Adrenal gland (tissue), 12 donors: ENCODE data around the gene KRTAP26-1. TPM values are rescaled to one million over a fixed set of nuclear protein-coding genes. Genes with fewer than 3 reads are reported as not detected.

Experiments
- DNase-seq, 7 donors: peaks; one replicate each; pipeline ENCODE4 v3.0.0-alpha.2; 2019 to 2020
- H3K27ac ChIP-seq, 5 donors: fragments of 200-600 bp; sonication (generic) in 4 of 5; 1 replicate in 3 of 5; 2 replicates in 2 of 5; pipeline versions ENCODE4 v1.5.1 to v1.8.0; 2016 to 2020; ENCODE audit warnings: mild to moderate bottlenecking in 1 of 5
- H3K27me3 ChIP-seq: fragments of 200-600 bp; 2 replicates; pipeline ENCODE4 v1.8.0; 2021
- H3K36me3 ChIP-seq, 2 donors: fragments of 200-600 bp; replicated peaks in 1 of 2; 1 replicate in 1 of 2; 2 replicates in 1 of 2; pipeline versions ENCODE4 v1.5.1 to v1.8.0; 2018 to 2022
- H3K4me1 ChIP-seq, 2 donors: fragments of 200-600 bp; replicated peaks in 1 of 2; 1 replicate in 1 of 2; 2 replicates in 1 of 2; pipeline versions ENCODE4 v1.5.1 to v1.8.0; 2018 to 2021
- H3K4me3 ChIP-seq, 4 donors: fragments of 200-600 bp; sonication (generic) in 3 of 4; one replicate each; pipeline ENCODE4 v1.5.1; 2016 to 2018
- H3K9me3 ChIP-seq, 3 donors: fragments of 200-600 bp; sonication (generic) in 1 of 3; replicated peaks in 1 of 3; 1 replicate in 2 of 3; 2 replicates in 1 of 3; pipeline versions ENCODE4 v1.5.1 to v1.8.0; 2016 to 2021
- POLR2A ChIP-seq, 2 donors: fragments of 450-650 bp; IDR thresholded peaks; one replicate each; pipeline ENCODE4 v1.6.1; 2017; ENCODE audit warnings: antibody characterized with exemption in 2 of 2, mild to moderate bottlenecking in 2 of 2, moderate library complexity in 1 of 2
- WGBS, 4 donors: extraction: QIAGEN DNeasy Blood & Tissue Kit in 2 of 4; methylation state at CpG; one replicate each; pipeline versions ENCODE4 v1.1.5 to v1.1.7; 2013 to 2017; 5-methylcytosine and 5-hydroxymethylcytosine counted together
- intact Hi-C, 2 donors: fragments of 100-400 bp; cut with DNase I; formaldehyde crosslinking; loops; one replicate each; pipeline versions ENCODE4 v1.14.1 to v1.15.0; 2022 to 2023
- polyA plus RNA-seq, 3 donors: library from polyadenylated mRNA; stranded (reverse); fragments of 200-250 nt in 2 of 3; fragments of 350-450 nt in 1 of 3; fragmentation: Illumina TruSeq in 1 of 3; extraction: RNeasy Lipid Tissue Mini Kit (QIAGEN cat#74804) in 1 of 3; gene quantifications; one replicate each; pipeline ENCODE4 v1.2.3, GENCODE V29; 2013 to 2014
- total RNA-seq, 9 donors: library from RNA; depleted of rRNA in 4 of 9; stranded (reverse); fragments of >200 nt in 4 of 9; fragments of 120-200 nt in 1 of 9; fragmentation: NEBNext Ultra II Directional in 1 of 9; extraction: Animal tissue kit (Norgen Biotek cat#: 25700) in 1 of 9; gene quantifications; one replicate each; pipeline versions ENCODE4 v1.1.0 to v1.2.4, GENCODE V29; 2013 to 2023
- TF ChIP-seq, protein P1 (sequence below), 6 experiments: fragments of 450-650 bp in 4 of 6; fragments of 200-600 bp in 2 of 6; sonication (generic) in 1 of 6; IDR thresholded peaks; 1 replicate in 5 of 6; 2 replicates in 1 of 6; pipeline versions ENCODE4 v1.5.1 to v1.8.0; 2016 to 2021; ENCODE audit warnings: antibody characterized with exemption in 6 of 6, mild to moderate bottlenecking in 2 of 6, moderate library complexity in 1 of 6
- donor health status: healthy with polysubstance abuse.
- donor health status: Bipolar disorder and iron deficiency.
- donor health status: DM: yes; HTN: yes; CAD: no.
- donor health status: DM: no; HTN: no; CAD: no.
- donor health status: DM: no; HTN: no; CAD: no.
- donor health status: DM: yes; HTN: yes; CAD: no.

The KRTAP26-1 gene
- total and polyA plus RNA-seq, 12 donors = not detected

DNA sequence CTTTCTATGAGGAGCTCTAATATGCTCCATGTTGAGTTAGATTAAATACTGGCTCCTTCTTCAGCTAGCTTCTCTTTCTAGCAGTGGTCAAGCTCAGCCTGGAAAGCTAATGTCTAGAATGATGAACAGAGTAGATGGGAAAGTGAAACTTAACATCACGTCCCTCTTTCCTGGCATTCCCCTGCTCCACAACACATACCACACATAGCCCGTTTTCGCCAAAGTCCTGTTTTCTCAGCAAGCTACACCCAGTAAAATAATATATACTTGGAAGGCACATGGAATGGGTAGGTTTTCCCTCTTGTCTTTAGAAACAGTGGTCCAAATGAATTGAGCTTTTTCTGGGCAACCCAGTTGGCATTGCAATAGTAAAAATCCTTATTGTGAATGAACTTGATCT, 13.6 kb upstream of the KRTAP26-1 start:
- no peaks in the 10 kb centered on the region for H3K27me3 ChIP-seq
- H3K4me1 ChIP-seq = no peaks in the 10 kb centered on the region
- DNase-seq = no peak
- H3K4me3 ChIP-seq = no peak overlapping the region
- TF ChIP-seq POLR2A (IDR thresholded peaks at IDR 0.05) = no peak
- TF ChIP-seq, protein P1, sequence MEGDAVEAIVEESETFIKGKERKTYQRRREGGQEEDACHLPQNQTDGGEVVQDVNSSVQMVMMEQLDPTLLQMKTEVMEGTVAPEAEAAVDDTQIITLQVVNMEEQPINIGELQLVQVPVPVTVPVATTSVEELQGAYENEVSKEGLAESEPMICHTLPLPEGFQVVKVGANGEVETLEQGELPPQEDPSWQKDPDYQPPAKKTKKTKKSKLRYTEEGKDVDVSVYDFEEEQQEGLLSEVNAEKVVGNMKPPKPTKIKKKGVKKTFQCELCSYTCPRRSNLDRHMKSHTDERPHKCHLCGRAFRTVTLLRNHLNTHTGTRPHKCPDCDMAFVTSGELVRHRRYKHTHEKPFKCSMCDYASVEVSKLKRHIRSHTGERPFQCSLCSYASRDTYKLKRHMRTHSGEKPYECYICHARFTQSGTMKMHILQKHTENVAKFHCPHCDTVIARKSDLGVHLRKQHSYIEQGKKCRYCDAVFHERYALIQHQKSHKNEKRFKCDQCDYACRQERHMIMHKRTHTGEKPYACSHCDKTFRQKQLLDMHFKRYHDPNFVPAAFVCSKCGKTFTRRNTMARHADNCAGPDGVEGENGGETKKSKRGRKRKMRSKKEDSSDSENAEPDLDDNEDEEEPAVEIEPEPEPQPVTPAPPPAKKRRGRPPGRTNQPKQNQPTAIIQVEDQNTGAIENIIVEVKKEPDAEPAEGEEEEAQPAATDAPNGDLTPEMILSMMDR (IDR thresholded peaks at IDR 0.05) = no peak
- H3K9me3 ChIP-seq = no peaks in the 10 kb centered on the region
- 62 to 78% (median 72%) methylated on average over 3 of the region's 3 CpGs for WGBS, 4 donors
- intact Hi-C loops = no loop called here
- H3K36me3 ChIP-seq = no peaks in the 10 kb centered on the region
- no peak overlapping the region for H3K27ac ChIP-seq

DNA sequence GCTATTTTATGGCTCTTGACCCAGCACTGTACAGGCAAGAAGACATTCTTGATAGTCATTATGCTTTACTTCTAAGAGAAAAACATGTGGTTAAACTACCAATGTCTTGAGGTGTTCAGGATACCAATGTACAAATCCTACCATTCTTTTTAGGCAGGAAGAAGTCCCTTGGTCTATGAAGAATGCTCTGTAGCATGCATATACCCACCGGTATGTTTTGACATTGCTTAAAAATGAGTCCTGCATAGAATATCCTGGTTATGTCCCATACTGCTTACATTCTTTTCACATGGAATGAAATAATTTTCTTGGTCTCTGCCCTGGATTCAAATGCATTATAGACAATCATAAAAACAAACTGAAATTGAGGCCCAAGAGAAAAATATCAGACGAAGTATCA, 12.6 kb upstream of the KRTAP26-1 start:
- WGBS, 4 donors = 77 to 85% (median 79%) methylated on average over 2 of the region's 2 CpGs
- intact Hi-C loops = no loop called here
- TF ChIP-seq, protein P1 (IDR thresholded peaks at IDR 0.05) = no peak
- no peak for DNase-seq
- no peaks in the 10 kb centered on the region for H3K9me3 ChIP-seq
- H3K27ac ChIP-seq = no peak overlapping the region
- no peaks in the 10 kb centered on the region for H3K27me3 ChIP-seq
- no peaks in the 10 kb centered on the region for H3K4me1 ChIP-seq
- no peaks in the 10 kb centered on the region for H3K36me3 ChIP-seq
- H3K4me3 ChIP-seq = no peak overlapping the region

DNA sequence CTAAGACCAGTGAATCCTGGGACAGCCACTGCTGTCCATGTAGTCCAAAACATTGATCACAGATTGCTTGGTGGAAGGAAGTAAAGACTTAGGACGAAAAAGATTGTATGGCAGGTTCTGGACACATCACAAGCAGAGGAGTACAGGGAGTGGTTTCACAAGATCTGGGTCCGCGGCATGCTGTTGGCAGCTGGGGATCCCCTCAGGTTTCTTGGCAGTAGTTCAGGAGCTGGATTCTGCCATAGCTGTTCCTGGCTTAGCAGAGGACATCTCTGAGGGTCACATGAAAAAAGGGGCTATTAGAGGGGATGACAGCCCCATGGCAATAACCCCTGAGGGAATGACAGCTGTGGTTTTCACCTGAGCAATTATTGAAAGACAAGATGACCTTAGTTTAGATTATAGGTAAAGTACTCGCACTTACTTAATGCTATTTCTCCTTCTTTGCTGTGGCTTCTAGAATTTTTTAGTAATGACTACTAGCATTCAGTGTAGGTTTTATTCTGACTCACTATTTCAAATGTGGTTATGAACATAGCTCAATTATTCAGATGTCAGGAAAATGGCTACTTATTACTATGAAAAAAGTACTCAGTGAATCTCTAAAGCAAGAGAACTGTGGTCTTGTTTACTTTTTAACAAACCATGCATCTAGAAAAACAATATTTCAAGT, 9.2 kb upstream of the KRTAP26-1 start:
- no peaks in the 10 kb centered on the region for H3K4me1 ChIP-seq
- TF ChIP-seq, protein P1 (IDR thresholded peaks at IDR 0.05) = no peak
- TF ChIP-seq POLR2A (IDR thresholded peaks at IDR 0.05) = no peak
- H3K27me3 ChIP-seq = no peaks in the 10 kb centered on the region
- no peak for DNase-seq
- WGBS, 4 donors = 77 to 87% (median 81%) methylated on average over 4 of the region's 4 CpGs
- H3K9me3 ChIP-seq = no peaks in the 10 kb centered on the region
- intact Hi-C loops = no loop called here
- no peak overlapping the region for H3K4me3 ChIP-seq
- H3K27ac ChIP-seq = no peak overlapping the region
- H3K36me3 ChIP-seq = no peaks in the 10 kb centered on the region

DNA sequence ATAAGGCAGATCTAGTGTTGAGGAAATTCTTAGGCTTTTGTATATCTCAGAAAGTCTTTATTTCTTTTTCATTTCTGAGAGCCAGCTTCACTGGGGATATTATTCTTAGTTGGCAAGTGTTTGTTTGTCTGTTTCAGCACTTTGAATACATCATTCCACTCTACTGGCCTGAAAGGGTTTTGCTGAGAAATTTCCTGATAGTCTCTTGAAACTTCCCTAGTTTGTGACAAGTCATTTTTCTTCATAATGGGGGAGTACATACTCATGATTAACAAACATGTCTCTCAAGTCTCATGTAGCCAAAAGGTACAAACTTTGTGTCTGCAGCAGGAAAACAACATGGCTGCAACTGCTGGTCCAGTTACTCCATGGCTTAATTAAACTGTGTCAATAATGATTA, 6.3 kb upstream of the KRTAP26-1 start:
- no peaks in the 10 kb centered on the region for H3K36me3 ChIP-seq
- DNase-seq = no peak
- no peak overlapping the region for H3K4me3 ChIP-seq
- no peaks in the 10 kb centered on the region for H3K27me3 ChIP-seq
- H3K9me3 ChIP-seq = no peaks in the 10 kb centered on the region
- intact Hi-C loops = no loop called here
- no peaks in the 10 kb centered on the region for H3K4me1 ChIP-seq
- H3K27ac ChIP-seq = no peak overlapping the region
- no peak for TF ChIP-seq POLR2A (IDR thresholded peaks at IDR 0.05)
- TF ChIP-seq, protein P1 (IDR thresholded peaks at IDR 0.05) = no peak
